Measurements from ENCODE around the gene RBM4B.
"Not testable (repeated sequence)": the region's sequence is repeated elsewhere in the genome, so short reads cannot be mapped to it uniquely, and the experiment has no call there.

The RBM4B gene, protein sequence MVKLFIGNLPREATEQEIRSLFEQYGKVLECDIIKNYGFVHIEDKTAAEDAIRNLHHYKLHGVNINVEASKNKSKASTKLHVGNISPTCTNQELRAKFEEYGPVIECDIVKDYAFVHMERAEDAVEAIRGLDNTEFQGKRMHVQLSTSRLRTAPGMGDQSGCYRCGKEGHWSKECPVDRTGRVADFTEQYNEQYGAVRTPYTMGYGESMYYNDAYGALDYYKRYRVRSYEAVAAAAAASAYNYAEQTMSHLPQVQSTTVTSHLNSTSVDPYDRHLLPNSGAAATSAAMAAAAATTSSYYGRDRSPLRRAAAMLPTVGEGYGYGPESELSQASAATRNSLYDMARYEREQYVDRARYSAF

DNA sequence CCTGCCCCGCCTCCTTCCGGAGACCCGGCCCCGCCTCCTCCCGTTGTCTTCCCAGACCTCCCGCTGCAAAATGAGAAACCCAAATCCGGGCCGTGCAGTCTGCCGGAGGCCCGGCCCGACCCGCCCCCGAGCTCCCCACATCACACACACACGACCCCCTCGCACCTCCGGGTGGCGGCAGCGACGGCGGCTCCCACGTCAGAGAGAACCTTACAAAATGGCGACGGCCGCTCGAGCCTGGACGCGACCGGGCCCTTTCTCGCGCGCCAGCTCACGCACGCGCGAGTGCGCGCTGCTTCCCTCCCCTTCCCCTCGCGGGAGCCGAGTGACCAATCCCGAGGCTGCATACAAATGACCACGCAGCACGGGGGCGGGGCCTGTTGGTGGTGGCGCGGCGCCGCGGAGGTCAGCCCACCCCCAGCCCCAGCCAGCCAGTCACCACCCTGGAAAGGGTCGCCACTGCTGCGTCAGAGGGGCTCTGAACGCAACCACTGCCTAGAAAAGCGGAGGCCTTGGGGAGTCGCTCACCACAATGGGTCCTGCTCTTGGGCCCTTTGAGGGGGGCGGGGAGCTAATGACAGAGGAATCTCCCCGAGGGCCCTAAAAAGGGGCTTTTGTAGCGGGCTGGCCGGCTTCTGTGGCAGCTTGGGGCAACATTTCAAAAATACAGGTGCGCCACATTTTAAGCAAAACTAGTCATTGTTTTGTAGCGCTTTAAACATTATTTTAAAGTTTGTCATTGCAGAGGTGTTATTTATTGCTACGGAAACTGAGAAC is at the start of gene RBM4B:
Gene RBM4B (minus strand): TSS at position 289 of the 777 bp plus-strand sequence. CDS start 808 bp downstream, outside the sequence.
- peak; percentile 94 to 96 for DNase-seq (ENCODE audit: low read depth in 2 of 2)

DNA sequence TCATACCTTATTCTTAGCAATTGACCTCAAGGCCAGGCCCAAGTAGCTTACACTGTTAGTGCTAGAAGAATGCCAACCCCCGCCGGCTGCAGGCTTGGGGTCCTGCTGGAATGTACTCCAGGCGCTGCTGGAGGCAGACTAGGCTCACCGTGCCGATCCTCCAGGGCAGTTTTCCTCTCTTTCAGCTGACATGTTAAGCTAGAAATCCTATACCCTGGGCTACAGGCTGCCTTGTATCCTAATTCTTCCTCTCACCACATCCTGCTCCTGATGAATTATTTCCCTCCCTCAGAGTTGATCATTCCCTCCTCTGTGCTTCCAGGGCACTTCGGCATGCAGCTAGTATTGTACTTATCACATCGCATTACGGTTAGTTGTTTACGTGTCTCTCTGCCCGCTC is 48.0 kb upstream of the RBM4B start:
- DNase-seq (ENCODE audit: low read depth in 2 of 2): no peak

DNA sequence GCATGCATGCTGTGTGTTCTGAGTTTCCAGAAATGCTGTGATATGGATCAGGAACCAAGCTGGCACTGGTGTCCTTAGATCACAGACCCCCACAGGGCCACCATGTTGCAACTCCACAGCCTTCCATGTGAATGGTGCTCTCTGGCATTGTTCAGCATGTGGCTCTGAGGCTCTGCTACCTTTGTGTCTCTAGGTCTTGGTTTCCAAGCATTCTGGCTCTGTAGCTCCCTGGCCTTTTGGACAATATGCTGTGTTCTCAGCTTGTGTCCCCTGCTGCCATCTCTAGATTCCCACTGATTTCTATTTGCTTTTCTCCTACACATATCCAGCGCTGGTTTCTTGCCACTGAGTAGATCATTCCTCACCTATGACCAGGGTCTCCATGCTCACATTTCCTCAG is 47.4 kb upstream of the RBM4B start:
- no peak for DNase-seq (ENCODE audit: low read depth in 2 of 2)

DNA sequence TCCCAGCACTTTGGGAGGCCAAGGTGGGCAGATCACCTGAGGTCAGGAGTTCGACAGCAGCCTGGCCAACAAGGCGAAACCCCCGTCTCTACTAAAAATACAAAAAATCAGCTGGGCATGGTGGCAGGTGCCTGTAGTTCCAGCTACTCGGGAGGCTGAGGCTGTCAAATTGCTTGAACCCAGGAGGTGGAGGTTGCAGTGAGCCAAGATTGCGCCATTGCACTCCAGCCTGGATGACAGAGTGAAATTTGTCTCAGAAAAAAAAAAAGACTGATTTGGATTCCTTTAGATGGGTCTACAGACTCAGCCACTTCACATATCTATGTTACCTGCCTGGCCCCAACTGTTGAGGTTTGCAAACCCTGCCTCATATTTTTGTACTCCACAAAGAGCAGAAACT is 46.5 kb upstream of the RBM4B start:
- DNase-seq (ENCODE audit: low read depth in 2 of 2): not testable (repeated sequence)

DNA sequence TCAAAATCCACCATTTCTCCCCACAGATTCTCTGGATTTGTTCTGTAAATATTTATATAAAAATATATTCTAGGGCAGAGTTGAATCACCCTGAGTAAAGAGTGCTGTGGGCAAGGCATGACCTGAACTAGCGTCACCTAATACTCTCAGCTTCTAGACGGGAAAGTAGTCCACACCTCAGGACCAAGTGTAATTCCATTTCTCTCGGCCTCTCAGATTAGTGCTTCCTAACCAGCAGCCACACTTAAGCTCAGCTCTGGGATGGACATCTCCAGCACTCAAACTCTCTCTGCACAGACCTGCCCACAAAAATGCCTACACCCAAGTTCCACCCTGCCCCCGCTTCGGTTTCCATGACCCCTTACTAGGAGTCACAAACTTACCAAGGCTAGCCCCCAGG is 46.0 kb upstream of the RBM4B start:
- DNase-seq (ENCODE audit: low read depth in 2 of 2): no peak

DNA sequence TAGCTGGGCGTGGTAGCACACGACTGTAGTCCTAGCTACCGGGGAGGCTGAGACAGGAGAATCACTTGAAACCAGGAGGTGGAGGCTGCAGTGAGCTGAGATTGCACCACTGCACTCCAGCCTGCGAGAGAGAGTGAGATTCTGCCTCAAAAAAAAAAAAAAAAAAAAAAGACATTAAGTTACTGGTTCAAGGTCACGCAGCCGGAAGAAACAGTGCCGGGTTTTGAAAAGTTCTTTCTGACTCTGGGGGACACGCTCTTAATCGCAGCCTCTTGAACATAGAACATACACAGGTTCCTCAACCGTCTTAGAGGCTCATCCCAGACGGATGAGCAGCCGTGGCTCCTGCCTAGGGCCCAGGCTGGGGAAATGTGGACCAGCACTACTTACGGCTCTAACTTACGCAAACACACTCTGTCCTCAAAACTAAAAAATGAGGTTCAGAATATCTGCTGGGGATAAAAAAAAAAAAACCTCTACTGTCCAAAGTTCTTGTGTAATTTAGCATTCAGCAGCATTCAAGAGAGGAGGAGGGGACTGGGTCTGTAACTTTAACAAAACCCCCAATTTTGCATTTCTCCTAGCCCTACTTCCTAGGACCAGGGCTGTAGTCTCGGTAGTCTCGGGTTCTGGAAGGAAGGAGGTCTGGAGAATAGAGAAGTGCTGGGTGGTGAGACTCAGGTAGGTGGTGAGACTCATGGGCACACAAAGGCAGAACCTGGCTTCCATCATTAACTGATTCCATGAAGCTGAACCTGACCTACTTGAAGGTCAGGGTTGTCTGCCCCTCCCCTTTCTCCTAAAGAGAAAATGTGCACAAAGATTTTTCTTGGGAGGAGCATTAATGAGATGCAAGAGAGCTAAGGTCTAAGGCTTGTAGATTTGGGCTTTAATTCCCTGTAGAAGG is 45.3 kb upstream of the RBM4B start:
- no peak for DNase-seq (ENCODE audit: low read depth in 2 of 2)

DNA sequence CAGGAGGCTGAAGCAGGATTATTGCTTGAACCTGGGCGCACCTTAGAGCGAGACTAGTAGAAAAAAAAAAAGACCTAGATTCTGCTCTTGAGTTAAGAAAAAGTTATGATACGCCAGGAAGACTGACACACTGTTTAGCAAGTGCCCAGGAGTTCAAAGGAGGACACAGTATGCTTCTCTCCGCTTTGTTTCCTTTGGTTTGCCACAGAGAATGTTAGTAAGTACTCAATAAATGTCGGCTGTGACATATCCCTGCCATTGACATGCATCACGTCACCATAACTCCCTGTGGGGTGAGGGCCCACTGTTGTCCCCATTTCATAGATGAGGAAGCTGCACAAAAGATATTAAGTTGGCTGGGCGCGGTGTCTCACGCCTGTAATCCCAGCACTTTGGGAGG is 44.3 kb upstream of the RBM4B start:
- DNase-seq (ENCODE audit: low read depth in 2 of 2): no peak

DNA sequence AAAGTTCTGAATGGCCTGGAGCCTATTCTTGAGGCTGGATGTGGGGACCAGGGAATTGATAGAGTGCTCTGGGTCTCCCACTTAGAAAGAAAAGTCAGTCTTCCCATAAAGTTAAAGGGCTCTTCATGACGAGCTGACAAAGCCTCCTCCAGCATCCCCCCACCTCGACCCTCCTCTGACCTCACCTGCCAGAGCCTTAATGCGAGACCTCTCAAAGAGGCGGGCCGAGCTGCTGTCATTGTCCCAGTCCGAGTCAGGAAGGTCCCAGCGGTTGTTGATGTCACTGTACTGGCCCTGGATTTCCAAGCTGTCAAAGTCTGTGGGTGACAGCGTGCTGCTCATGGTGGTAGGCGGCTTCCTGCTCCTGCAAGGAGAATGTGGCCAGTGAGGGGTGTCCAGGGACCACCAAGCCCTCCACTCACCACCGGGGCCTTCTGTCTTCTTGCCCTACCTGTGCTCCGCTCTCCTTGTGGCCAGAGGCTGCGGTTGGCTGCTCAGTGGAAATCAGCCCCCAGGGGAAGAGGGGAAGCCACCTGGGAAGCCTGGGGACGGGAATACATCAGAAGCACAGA is 43.3 kb upstream of the RBM4B start:
- no peak for DNase-seq (ENCODE audit: low read depth in 2 of 2)

DNA sequence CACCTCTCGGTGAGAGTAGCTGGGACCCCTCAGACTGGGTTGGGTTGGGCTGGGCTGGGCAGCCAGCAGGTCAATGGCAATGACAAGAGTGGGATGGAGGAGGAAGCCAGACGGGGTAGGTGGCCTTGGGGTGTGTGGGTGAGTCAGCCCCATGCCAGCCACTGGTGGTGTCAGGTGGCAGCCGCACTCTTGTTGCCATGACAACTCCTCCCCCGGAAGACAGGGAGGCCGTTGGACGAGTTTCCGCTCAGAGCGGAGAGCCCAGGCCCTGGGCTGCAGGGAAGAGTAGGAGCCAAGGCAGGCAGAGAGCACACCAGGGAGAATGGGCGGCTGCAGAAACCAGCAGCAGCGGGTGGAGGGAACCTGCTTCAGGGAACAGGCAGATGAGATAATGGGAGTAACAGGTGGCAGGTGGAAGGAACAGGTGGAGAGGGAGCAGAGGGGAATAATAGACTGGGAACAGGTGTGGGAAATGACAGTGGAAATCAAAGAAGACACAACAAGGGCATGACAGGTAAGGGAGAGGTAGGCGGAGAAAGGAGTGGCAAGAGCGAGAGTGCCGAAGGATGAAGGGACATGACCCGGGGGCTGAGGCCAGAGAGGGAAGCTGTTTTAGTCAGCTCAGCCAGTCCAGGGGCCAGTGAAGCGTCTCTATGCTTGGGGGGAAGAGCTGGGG is 42.7 kb upstream of the RBM4B start:
- DNase-seq (ENCODE audit: low read depth in 2 of 2): peak; percentile 52 to 54

DNA sequence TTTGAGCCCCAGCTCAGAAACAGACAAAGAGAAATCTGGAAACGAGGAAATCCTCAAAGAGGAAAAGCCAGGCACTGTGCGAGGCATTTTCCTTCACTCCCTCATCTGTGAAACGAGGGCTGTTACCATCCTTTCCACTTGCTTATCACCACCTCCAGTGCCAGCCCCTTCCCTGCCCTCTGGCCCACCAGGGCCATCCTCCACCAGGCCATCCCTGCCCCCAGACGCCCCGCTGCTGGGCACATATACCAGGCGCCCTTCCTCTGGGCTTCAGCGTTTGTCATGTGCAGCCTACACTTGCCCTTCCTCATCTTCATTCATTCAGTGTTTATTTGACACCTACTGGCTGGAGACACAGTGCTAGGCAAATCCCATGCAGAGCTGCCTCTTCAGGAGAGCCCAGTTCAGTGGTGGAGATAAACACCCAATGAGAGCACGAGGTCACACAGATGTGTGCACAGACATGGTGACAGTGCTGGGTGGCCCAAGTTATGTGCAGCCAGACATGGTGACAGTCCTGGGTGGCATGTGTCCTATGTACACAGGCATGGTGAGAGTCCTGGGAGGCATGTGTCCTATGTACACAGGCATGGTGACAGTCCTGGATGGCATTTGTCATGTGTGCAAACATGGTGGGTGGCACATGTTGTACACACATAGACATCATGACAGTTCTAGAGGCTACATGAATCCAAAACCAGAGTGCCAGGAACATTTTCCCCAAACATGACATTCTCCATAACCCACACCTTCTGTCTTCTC is 41.6 kb upstream of the RBM4B start:
- DNase-seq (ENCODE audit: low read depth in 2 of 2): no peak

DNA sequence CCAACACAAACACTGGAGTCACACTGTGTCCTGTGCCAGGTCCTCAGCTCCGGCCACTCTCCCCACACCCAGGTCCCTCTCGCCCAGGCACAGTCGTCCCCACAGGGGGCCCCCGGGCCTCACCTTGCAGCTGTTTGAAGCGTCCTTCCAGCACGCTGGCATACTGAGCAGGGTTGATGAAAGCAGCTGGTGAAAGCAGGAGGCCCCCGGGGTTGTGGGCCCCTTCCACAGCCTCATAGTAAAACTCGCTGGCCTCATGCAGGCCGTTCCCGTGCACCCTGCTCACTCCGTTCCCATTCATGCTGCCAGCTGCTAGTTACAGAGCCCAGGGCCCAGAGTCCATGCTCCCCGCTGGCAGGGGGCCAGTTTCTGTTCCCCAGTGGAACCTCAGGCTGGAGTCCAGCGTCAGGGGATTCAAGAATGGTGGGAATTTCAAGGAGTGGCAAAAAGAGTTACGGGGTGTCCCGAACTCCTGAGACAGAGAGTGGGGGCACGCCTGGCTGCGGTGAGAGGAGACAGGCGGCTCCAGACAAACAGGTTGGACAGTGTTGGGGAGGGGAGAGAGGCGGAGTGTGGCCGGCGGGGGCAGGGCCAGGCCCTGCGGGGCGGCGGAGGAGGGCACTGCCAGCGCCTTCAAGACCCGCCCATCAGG is 40.8 kb upstream of the RBM4B start:
- no peak for DNase-seq (ENCODE audit: low read depth in 2 of 2)

DNA sequence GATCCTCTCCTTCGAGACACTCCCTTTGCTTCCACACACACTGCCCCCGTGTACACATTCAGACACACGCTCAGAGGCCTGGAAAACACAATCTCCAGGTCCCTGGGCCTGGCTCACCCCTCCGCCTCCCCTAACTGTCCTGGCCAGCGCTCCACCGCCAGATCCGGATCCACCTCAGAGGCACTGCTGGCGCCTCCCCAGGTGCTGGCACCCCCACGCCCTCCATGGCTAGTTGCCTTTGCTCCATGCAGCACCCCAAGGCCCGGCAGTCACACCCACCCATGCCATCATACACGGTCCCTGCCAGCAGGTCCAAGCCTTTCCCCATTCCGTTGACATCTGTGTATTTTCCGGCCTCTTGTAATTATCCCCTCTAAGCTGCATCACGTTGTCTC is 40.2 kb upstream of the RBM4B start:
- DNase-seq (ENCODE audit: low read depth in 2 of 2): no peak

DNA sequence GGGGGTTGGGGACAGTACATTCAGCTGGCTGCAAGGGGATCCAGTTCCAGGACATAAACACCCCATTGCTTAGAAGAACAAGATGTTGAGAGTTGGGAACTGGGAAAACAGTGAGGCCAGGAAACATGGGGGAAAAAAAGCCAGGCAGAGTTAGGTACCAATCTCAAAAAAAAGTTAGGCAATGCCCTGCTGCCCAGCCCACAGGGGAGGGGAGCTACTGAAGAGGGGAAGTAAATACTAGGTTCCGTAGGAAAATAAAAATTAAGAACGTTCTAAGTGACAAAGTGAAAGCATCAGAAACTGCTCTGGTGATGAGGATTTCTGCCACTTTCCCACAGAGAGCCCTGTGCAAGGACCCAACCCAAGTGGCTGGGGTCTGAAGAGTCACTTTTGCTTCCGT is 39.3 kb upstream of the RBM4B start:
- DNase-seq (ENCODE audit: low read depth in 2 of 2): no peak

DNA sequence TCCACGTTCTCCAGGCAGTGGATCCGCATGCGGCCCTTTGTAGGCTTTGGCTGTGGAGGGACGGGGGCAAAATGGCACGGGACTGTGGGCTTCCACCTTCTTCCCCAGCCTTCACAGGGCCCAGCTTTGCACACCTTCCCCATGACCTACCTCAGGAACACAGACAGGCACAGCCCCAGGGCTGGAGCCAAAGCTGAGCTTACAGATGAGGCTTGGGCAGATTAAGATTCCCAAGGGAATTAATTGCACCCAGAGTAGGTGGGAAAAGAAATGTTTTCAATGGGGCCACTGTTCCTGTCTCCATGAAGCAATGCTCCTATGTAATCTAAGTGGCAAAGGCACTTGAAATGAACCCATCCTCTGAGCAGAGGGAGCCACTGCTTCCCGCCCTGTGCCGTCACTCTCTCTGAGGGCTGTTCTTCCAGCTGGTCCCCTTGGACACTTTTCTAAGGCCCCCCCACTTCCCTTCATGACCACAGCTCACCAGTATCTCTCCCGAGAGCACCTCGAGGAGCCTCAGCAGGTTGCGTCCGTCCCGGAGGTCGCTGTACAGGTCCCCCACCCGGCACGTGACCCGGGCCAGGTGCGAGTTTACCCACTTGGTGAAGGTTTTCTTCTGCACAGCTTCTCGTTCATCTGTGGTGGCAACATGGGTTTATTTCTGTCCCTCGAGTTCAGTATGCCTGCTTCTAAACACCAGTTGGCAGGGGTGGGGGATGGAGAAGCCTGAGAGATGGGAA is 37.8 kb upstream of the RBM4B start:
- DNase-seq (ENCODE audit: low read depth in 2 of 2): no peak

DNA sequence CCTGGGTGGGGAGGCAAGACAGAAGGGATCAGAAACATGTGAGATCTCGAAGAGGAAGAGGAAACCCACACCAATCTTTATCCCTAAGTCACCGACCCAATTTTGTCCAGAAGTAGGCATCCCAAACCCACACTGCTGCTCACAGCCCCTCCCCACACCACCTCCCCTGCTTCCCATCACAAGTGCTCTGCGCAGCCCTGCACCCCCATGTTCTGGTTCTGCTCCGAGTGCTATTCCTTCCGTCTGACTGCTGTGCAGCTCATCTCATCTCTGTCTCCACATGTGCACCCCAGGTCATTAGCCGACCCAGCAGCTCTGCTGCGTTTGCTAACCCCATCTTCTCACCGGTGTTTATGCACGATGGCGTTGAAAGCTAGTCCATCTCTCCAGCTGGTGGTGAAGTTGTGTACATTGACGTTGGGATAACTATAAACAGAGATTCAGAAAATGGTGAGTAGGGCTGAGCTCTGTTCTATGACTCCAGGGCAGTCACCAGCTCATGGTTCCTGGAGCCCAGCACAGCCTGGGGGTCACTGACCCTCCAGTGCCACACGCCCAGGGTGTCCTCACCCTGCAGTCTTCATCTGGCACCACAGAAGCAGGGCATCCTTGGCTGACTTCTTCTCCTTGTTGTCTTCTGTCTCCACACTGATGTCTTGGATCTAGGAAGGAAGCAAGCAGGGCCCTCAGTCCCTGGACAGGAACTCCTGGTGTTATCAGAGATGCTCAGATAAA is 36.2 kb upstream of the RBM4B start:
- DNase-seq (ENCODE audit: low read depth in 2 of 2): no peak

DNA sequence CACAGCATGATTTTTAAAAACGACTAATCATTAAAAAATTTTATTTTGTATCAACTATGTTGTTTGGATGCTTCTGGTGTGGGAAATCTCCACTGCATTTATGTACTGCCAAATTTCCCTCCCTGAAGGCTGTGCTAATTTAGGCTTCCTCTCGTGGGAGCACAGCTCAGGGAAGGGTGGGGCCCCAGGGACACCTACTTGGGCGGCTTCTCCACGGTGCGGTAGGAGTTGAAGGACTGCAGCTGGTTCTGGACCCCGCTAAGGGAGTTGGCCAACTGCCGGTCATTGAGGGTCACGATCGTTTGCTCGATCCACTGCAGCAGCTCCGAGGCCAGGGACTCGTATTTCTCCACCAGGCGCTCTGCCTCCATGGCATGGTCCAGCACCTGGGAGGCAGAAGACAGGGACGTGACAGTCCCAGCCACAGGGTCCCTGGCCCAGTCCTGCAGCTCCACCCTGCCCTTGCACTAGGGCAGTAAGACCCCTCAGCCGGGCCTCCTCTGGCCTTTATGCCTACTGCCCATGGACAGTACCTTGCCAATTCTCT is 32.8 kb upstream of the RBM4B start:
- DNase-seq (ENCODE audit: low read depth in 2 of 2): no peak

DNA sequence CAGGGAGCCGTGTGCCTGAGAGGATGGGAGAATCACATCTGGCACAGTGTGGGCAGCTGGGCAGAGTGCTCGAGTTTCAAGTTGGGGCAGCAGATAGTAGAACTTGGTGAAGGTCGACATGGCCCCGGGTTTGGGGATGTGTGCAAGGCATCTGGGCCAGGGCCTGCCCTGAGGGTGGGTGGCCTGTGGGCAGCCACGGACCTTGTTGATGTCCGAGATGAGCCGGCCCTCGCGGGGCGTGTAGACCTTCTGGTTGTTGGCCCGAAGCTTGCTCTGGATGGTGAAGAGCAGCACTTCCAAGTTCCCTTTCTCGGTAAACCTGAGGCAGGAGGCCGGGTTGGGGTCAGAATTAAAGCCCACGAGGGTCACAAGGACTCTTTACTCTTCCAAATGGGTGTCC is 31.0 kb upstream of the RBM4B start:
- DNase-seq (ENCODE audit: low read depth in 2 of 2): no peak

DNA sequence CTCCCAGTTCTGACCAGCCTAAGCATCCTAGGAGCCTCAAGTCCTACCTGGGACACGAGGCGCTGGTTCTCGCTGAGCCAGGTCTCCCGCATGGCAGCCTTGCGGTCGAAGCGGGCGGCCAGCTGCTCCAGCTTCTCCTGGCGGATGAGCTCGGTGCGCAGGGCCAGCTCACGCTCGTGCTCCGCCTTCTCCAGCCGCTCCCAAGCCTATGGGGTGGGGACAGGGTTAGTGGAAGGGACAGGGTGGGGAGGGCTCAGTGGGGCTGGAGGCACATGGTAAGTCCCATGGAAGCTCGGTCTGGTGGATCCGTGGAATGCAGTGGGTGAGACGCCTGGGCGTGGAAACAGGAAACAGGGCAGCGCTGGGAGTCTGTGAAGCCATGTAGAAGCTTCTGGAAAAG is 30.4 kb upstream of the RBM4B start:
- DNase-seq (ENCODE audit: low read depth in 2 of 2): no peak
